Bronchial smooth muscle cell (primary cell): ENCODE measurements around the gene IQCM. TPM values are rescaled to one million over a fixed set of nuclear protein-coding genes. Genes with fewer than 3 reads are reported as not detected.

Experiments
- total RNA-seq: library from RNA; depleted of rRNA; stranded (reverse); fragments of >200 nt; gene quantifications from 2 replicates; pipeline ENCODE4 v1.2.1, GENCODE V29; 2014

The IQCM gene
- total RNA-seq = 0.09 and 0.16 TPM in 2 replicates

GRCh38 chr4:149815743-149816142, at the start of gene IQCM:
IQCM (minus strand) TSS chr4:149815843; CDS start chr4:149742691, 73,152 bp downstream.

